A549 (cell line): ENCODE data around the gene WBP1L. TPM values are rescaled to one million over a fixed set of nuclear protein-coding genes. Genes with fewer than 3 reads are reported as not detected.
A peak's percentile ranks its signal among the peaks of the same experiment; 100 is the strongest.

ENCODE experiments used
- ATAC-seq, 2 experiments: fragments of 200-7000 bp in 1 of 2; fragments of >200 bp in 1 of 2; cut with Nextera tagmentation in 1 of 2; cut with Tn5 transposase in 1 of 2; 3 replicates each; pipeline versions ENCODE4 v1.8.0 to v1.9.1; 2018 to 2020; ENCODE audit warnings: mild to moderate bottlenecking in 1 of 2, moderate library complexity in 1 of 2
- CTCF ChIA-PET: fragments of 300-600 bp; sonication (Branson Sonifier 250); formaldehyde crosslinking; extraction: SDS; loops from one replicate; lab custom pipeline; 2021; ENCODE audit warnings: antibody characterized with exemption, inconsistent platforms; lab: Yijun Ruan, JAX
- POLR2A ChIA-PET: fragments of 350-600 bp; formaldehyde crosslinking; extraction: SDS; loops from one replicate; lab custom pipeline; 2021; ENCODE audit warnings: antibody characterized with exemption, inconsistent platforms; lab: Yijun Ruan, JAX
- DNase-seq, 2 experiments: peaks; one replicate each; pipeline versions ENCODE4 v3.0.0 to v3.0.0-alpha.2; 2011 to 2016; ENCODE audit warnings: low read depth in 1 of 2, low spot score in 1 of 2
- FAIRE-seq: peaks from 2 replicates; lab custom pipeline; 2011; peaks lifted over from hg19 to GRCh38; lab: Jason Lieb, UNC
- H3K27ac ChIP-seq, 2 experiments: fragments of >200 bp; sonication (Bioruptor Twin); formaldehyde crosslinking; 3 replicates each; pipeline ENCODE4 v1.5.1; 2016 to 2017
- H3K4me1 ChIP-seq: fragments of >200 bp; sonication (Bioruptor Twin); formaldehyde crosslinking; 3 replicates; pipeline ENCODE4 v1.6.1; 2016
- H3K4me2 ChIP-seq: fragments of >200 bp; sonication (Bioruptor Twin); formaldehyde crosslinking; 3 replicates; pipeline ENCODE4 v1.6.1; 2016
- H3K4me3 ChIP-seq: fragments of >200 bp; sonication (Bioruptor Twin); formaldehyde crosslinking; 3 replicates; pipeline ENCODE4 v1.5.1; 2016
- H3K9me3 ChIP-seq: fragments of >200 bp; sonication (Bioruptor Twin); formaldehyde crosslinking; 3 replicates; pipeline ENCODE4 v1.6.1; 2016
- CBX2 ChIP-seq: fragments of 200-600 bp; sonication (generic); IDR thresholded peaks from 2 replicates; pipeline ENCODE4 v1.6.1; 2016; ENCODE audit warnings: low read depth, mild to moderate bottlenecking, borderline replicate concordance
- CBX8 ChIP-seq: fragments of 200-600 bp; sonication (generic); IDR thresholded peaks from 2 replicates; pipeline ENCODE4 v1.6.1; 2016
- CEBPB ChIP-seq, 2 experiments: fragments of >200 bp in 1 of 2; sonication (Bioruptor Twin) in 1 of 2; formaldehyde crosslinking in 1 of 2; IDR thresholded peaks; 2 replicates each; pipeline ENCODE4 v1.6.1; 2012 to 2016
- EHF ChIP-seq: fragments of 250-450 bp; sonication (Bioruptor Pico); IDR thresholded peaks from 2 replicates; pipeline ENCODE4 v1.5.0; 2020; ENCODE audit warnings: mild to moderate bottlenecking
- EHMT2 ChIP-seq: fragments of 200-600 bp; sonication (generic); IDR thresholded peaks from 2 replicates; pipeline ENCODE4 v1.6.1; 2016; ENCODE audit warnings: antibody characterized with exemption, low read depth, mild to moderate bottlenecking, moderate library complexity
- EP300 ChIP-seq, 2 experiments: fragments of >200 bp; sonication (Bioruptor Twin); formaldehyde crosslinking; IDR thresholded peaks; 2 replicates in 1 of 2; 3 replicates in 1 of 2; pipeline ENCODE4 v1.6.1; 2016 to 2017
- FOXS1 ChIP-seq: fragments of 250-450 bp; sonication (Bioruptor Pico); IDR thresholded peaks from 2 replicates; pipeline ENCODE4 v1.5.0; 2020; ENCODE audit warnings: mild to moderate bottlenecking, moderate library complexity
- HOXB13 ChIP-seq: fragments of 250-450 bp; sonication (Bioruptor Pico); IDR thresholded peaks from 2 replicates; pipeline ENCODE4 v1.5.0; 2020; ENCODE audit warnings: low read depth, mild to moderate bottlenecking, moderate library complexity
- JUN ChIP-seq, 2 experiments: fragments of >200 bp; sonication (Bioruptor Twin); formaldehyde crosslinking; IDR thresholded peaks; 2 replicates in 1 of 2; 3 replicates in 1 of 2; pipeline ENCODE4 v1.6.1; 2016 to 2017
- JUNB ChIP-seq: fragments of >200 bp; sonication (Bioruptor Twin); formaldehyde crosslinking; IDR thresholded peaks from 2 replicates; pipeline ENCODE4 v1.6.1; 2016
- KDM1A ChIP-seq: fragments of 200-600 bp; sonication (generic); IDR thresholded peaks from 2 replicates; pipeline ENCODE4 v1.6.1; 2016; ENCODE audit warnings: low read depth, mild to moderate bottlenecking
- KDM5A ChIP-seq: fragments of 200-600 bp; sonication (generic); IDR thresholded peaks from 2 replicates; pipeline ENCODE4 v1.6.1; 2016; ENCODE audit warnings: antibody characterized with exemption, mild to moderate bottlenecking
- MAX ChIP-seq: IDR thresholded peaks from 2 replicates; pipeline ENCODE4 v1.6.1; 2012
- MAZ ChIP-seq: fragments of 150-350 bp; IDR thresholded peaks from 2 replicates; pipeline ENCODE4 v1.6.1; 2014; ENCODE audit warnings: antibody characterized with exemption, low read depth, low read length, borderline replicate concordance
- NFE2L2 ChIP-seq: fragments of 150-350 bp; conservative IDR thresholded peaks from 2 replicates; pipeline ENCODE4 v1.6.1; 2014; ENCODE audit warnings: low read length
- PHF8 ChIP-seq: fragments of 200-600 bp; sonication (generic); IDR thresholded peaks from 2 replicates; pipeline ENCODE4 v1.6.1; 2016; ENCODE audit warnings: low read depth, mild to moderate bottlenecking, antibody characterized with exemption, moderate library complexity, borderline replicate concordance
- POLR2A ChIP-seq: IDR thresholded peaks from 2 replicates; pipeline ENCODE4 v1.6.1; 2012; ENCODE audit warnings: mild to moderate bottlenecking, low read length
- POLR2AphosphoS2 ChIP-seq: conservative IDR thresholded peaks from 2 replicates; pipeline ENCODE4 v1.6.1; 2012; ENCODE audit warnings: low read length, improper control_type of control experiment, inconsistent platforms
- RCOR1 ChIP-seq: fragments of 150-350 bp; IDR thresholded peaks from 2 replicates; pipeline ENCODE4 v1.6.1; 2014; ENCODE audit warnings: antibody characterized with exemption, low read length, low read depth
- RFX5 ChIP-seq: fragments of 450-650 bp; IDR thresholded peaks from 2 replicates; pipeline ENCODE4 v1.7.1; 2014; ENCODE audit warnings: antibody characterized with exemption, mild to moderate bottlenecking, moderate library complexity
- RNF2 ChIP-seq: fragments of 200-600 bp; sonication (generic); IDR thresholded peaks from 2 replicates; pipeline ENCODE4 v1.6.1; 2016; ENCODE audit warnings: low read depth, mild to moderate bottlenecking, antibody characterized with exemption, moderate library complexity, borderline replicate concordance
- SMC3 ChIP-seq: fragments of >200 bp; sonication (Bioruptor Twin); formaldehyde crosslinking; IDR thresholded peaks from 3 replicates; pipeline ENCODE4 v1.6.1; 2018; ENCODE audit warnings: inconsistent platforms
- SREBF2 ChIP-seq: fragments of 450-650 bp; IDR thresholded peaks from 2 replicates; pipeline ENCODE4 v1.6.1; 2014; ENCODE audit warnings: mild to moderate bottlenecking, moderate library complexity
- TFCP2L1 ChIP-seq: fragments of 250-450 bp; sonication (Bioruptor Pico); IDR thresholded peaks from 2 replicates; pipeline ENCODE4 v1.5.0; 2021; ENCODE audit warnings: mild to moderate bottlenecking
- TP53 ChIP-seq: fragments of 250-450 bp; sonication (Bioruptor Pico); IDR thresholded peaks from 2 replicates; pipeline ENCODE4 v1.5.0; 2021; ENCODE audit warnings: mild to moderate bottlenecking, moderate library complexity
- USF2 ChIP-seq: fragments of 450-650 bp; IDR thresholded peaks from 2 replicates; pipeline ENCODE4 v1.6.1; 2014; ENCODE audit warnings: antibody characterized with exemption
- ZFP36 ChIP-seq: fragments of 450-650 bp; IDR thresholded peaks from 2 replicates; pipeline ENCODE4 v1.6.1; 2014; ENCODE audit warnings: borderline replicate concordance; ENCODE audit not compliant: partially characterized antibody
- ZNF302 ChIP-seq: fragments of 250-450 bp; sonication (Bioruptor Pico); IDR thresholded peaks from 2 replicates; pipeline ENCODE4 v1.9.0; 2021; ENCODE audit warnings: inconsistent platforms, mild to moderate bottlenecking, moderate library complexity
- WGBS: methylation state at CpG from one replicate; pipeline ENCODE4 v1.1.6; 2017; ENCODE audit errors: missing lambda C conversion rate; 5-methylcytosine and 5-hydroxymethylcytosine counted together
- polyA minus RNA-seq: library from RNA; depleted of rRNA, polyadenylated mRNA; stranded (reverse); fragments of >200 nt; gene quantifications from 2 replicates; pipeline ENCODE4 v1.2.3, GENCODE V29; 2011; rRNA and poly(A)+ RNA removed
- polyA plus RNA-seq, 4 experiments: library from polyadenylated mRNA; depleted of rRNA in 3 of 4; stranded (reverse); fragments of >200 nt; fragmentation: RNase III in 1 of 4; extraction: RNeasy Plus Mini Kit Qiagen cat#74134 plus additional on column Dnase treatment in 1 of 4; gene quantifications; 2 replicates in 3 of 4; 3 replicates in 1 of 4; pipeline ENCODE4 v1.2.3, GENCODE V29; 2011 to 2017
- TF ChIP-seq, protein P1 (sequence below): fragments of 250-450 bp; sonication (Bioruptor Pico); IDR thresholded peaks from 2 replicates; pipeline ENCODE4 v1.5.0; 2020; ENCODE audit warnings: low read depth, mild to moderate bottlenecking, moderate library complexity
- TF ChIP-seq, protein P2 (sequence below): IDR thresholded peaks from 2 replicates; pipeline ENCODE4 v1.6.1; 2012
- TF ChIP-seq, protein P3 (sequence below): fragments of >200 bp; sonication (Bioruptor Twin); formaldehyde crosslinking; IDR thresholded peaks from 3 replicates; pipeline ENCODE4 v1.5.1; 2016
- TF ChIP-seq, protein P4 (sequence below): fragments of 200-600 bp; sonication (generic); IDR thresholded peaks from 2 replicates; pipeline ENCODE4 v1.6.1; 2016; ENCODE audit warnings: antibody characterized with exemption, mild to moderate bottlenecking, moderate library complexity

The WBP1L gene
- polyA plus RNA-seq (2011; rRNA removed) (23.5 and 25.1 TPM in 2 replicates), polyA plus RNA-seq (2017; fragmentation: RNase III; extraction: RNeasy Plus Mini Kit Qiagen cat#74134 plus additional on column Dnase treatment) (17.4 to 20.7 TPM (median 19.8 TPM) in 3 replicates), polyA minus RNA-seq (44.6 and 50.3 TPM in 2 replicates)
- polyA plus RNA-seq (2012; cell fraction: cytosol; rRNA removed) = 14.2 and 20.7 TPM in 2 replicates
- polyA plus RNA-seq (2012; cell fraction: nucleus; rRNA removed) = 10.9 and 11.9 TPM in 2 replicates

GRCh38 chr10:102743588-102744373 is at the start of gene WBP1L:
Gene WBP1L, plus strand, starts transcription at chr10:102743948. Its CDS starts 106 bp downstream, at chr10:102744054.
- peak within 1 kb of the TSS; percentile 82 for H3K4me2 ChIP-seq
- H3K4me1 ChIP-seq = peaks cover 12% of the 10 kb centered on the region; the same call in 1 of the 3 replicates
- DNase-seq (peak; percentile 98 to 99), ATAC-seq (peak; percentile 96 to 98), FAIRE-seq (peak; percentile 80)
- ChIA-PET POLR2A (interaction anchor here (0.6 to 1.1 kb wide), 5 partner anchors 8 to 74 kb away, joined by 3 to 10 read pairs (median 5); partner anchors contain the start of genes ARL3 and SFXN2), CTCF (interaction anchor here (0.5 to 2.8 kb wide), 4 partner anchors 9 to 317 kb away, joined by 3 to 14 read pairs (median 4); no protein-coding TSS in a partner anchor)
- H3K27ac ChIP-seq = peak within 1 kb of the TSS; percentile 91 to 94
- H3K4me3 ChIP-seq = peak within 1 kb of the TSS; percentile 92
- under 1% methylated on average over 35 of the region's 37 CpGs for WGBS
- no peaks in the 10 kb centered on the region for H3K9me3 ChIP-seq
- TF ChIP-seq RFX5 (no peak), EHF (CRISPR knock-in tag) (no peak), MAZ (no peak), EHMT2 (no peak), JUN (IDR thresholded peaks at IDR 0.05) (peak in 1 of 2 experiments; percentile 37; a peak in 3 of 5 replicates), FOXS1 (CRISPR knock-in tag) (no peak), KDM1A (no peak), TP53 (CRISPR knock-in tag) (peak; percentile 84), CBX2 (no peak), CBX8 (no peak), POLR2AphosphoS2 (0 out of 2 replicates have a peak, but pooled peaks have one; percentile 16), POLR2A (peak; percentile 88), USF2 (no peak), TFCP2L1 (CRISPR knock-in tag) (0 out of 2 replicates have a peak, but pooled peaks have one; percentile 23), SREBF2 (no peak), KDM5A (no peak), ZFP36 (no peak), SMC3 (no peak), RCOR1 (no peak), CEBPB (IDR thresholded peaks at IDR 0.05) (no peak), MAX (no peak), EP300 (IDR thresholded peaks at IDR 0.05) (no peak), ZNF302 (CRISPR knock-in tag) (no peak), HOXB13 (CRISPR knock-in tag) (no peak), JUNB (no peak), RNF2 (no peak), NFE2L2 (no peak), PHF8 (peak; percentile 73)
- TF ChIP-seq, protein P1, sequence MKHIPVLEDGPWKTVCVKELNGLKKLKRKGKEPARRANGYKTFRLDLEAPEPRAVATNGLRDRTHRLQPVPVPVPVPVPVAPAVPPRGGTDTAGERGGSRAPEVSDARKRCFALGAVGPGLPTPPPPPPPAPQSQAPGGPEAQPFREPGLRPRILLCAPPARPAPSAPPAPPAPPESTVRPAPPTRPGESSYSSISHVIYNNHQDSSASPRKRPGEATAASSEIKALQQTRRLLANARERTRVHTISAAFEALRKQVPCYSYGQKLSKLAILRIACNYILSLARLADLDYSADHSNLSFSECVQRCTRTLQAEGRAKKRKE (CRISPR knock-in tag) = no peak
- TF ChIP-seq, protein P2, sequence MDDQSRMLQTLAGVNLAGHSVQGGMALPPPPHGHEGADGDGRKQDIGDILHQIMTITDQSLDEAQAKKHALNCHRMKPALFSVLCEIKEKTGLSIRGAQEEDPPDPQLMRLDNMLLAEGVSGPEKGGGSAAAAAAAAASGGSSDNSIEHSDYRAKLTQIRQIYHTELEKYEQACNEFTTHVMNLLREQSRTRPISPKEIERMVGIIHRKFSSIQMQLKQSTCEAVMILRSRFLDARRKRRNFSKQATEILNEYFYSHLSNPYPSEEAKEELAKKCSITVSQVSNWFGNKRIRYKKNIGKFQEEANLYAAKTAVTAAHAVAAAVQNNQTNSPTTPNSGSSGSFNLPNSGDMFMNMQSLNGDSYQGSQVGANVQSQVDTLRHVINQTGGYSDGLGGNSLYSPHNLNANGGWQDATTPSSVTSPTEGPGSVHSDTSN = peak; percentile 94
- TF ChIP-seq, protein P3, sequence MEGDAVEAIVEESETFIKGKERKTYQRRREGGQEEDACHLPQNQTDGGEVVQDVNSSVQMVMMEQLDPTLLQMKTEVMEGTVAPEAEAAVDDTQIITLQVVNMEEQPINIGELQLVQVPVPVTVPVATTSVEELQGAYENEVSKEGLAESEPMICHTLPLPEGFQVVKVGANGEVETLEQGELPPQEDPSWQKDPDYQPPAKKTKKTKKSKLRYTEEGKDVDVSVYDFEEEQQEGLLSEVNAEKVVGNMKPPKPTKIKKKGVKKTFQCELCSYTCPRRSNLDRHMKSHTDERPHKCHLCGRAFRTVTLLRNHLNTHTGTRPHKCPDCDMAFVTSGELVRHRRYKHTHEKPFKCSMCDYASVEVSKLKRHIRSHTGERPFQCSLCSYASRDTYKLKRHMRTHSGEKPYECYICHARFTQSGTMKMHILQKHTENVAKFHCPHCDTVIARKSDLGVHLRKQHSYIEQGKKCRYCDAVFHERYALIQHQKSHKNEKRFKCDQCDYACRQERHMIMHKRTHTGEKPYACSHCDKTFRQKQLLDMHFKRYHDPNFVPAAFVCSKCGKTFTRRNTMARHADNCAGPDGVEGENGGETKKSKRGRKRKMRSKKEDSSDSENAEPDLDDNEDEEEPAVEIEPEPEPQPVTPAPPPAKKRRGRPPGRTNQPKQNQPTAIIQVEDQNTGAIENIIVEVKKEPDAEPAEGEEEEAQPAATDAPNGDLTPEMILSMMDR = no peak
- TF ChIP-seq, protein P4, sequence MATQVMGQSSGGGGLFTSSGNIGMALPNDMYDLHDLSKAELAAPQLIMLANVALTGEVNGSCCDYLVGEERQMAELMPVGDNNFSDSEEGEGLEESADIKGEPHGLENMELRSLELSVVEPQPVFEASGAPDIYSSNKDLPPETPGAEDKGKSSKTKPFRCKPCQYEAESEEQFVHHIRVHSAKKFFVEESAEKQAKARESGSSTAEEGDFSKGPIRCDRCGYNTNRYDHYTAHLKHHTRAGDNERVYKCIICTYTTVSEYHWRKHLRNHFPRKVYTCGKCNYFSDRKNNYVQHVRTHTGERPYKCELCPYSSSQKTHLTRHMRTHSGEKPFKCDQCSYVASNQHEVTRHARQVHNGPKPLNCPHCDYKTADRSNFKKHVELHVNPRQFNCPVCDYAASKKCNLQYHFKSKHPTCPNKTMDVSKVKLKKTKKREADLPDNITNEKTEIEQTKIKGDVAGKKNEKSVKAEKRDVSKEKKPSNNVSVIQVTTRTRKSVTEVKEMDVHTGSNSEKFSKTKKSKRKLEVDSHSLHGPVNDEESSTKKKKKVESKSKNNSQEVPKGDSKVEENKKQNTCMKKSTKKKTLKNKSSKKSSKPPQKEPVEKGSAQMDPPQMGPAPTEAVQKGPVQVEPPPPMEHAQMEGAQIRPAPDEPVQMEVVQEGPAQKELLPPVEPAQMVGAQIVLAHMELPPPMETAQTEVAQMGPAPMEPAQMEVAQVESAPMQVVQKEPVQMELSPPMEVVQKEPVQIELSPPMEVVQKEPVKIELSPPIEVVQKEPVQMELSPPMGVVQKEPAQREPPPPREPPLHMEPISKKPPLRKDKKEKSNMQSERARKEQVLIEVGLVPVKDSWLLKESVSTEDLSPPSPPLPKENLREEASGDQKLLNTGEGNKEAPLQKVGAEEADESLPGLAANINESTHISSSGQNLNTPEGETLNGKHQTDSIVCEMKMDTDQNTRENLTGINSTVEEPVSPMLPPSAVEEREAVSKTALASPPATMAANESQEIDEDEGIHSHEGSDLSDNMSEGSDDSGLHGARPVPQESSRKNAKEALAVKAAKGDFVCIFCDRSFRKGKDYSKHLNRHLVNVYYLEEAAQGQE = 0 out of 2 replicates have a peak, but pooled peaks have one; percentile 37
